Fibroblast of pulmonary artery (primary cell): Measurements from ENCODE around the gene GPR63.
A peak's percentile ranks its signal among the peaks of the same experiment; 100 is the strongest.

Experiments used
- DNase-seq: peaks from one replicate; pipeline ENCODE4 v3.0.0-alpha.2; 2010; ENCODE audit warnings: low read depth
- H3K4me3 ChIP-seq: replicated peaks from 2 replicates; pipeline ENCODE4 v1.5.1; 2011; ENCODE audit warnings: low read depth, mild to moderate bottlenecking, control low read depth, low read length, moderate library complexity
- CTCF ChIP-seq: IDR thresholded peaks from 2 replicates; pipeline ENCODE4 v1.5.1; 2011; ENCODE audit warnings: mild to moderate bottlenecking, control low read depth, low read length, inconsistent platforms; ENCODE audit errors: missing control alignments

GPR63 gene

GRCh38 chr6:96809119-96809518 is 28.2 kb downstream of the GPR63 start:
- no peak for TF ChIP-seq CTCF
- DNase-seq, result peak; percentile 26

GRCh38 chr6:96803106-96803481 is 34.2 kb downstream of the GPR63 start:
- TF ChIP-seq CTCF, result no peak
- DNase-seq, result no peak
- H3K4me3 ChIP-seq, result no peak overlapping the region

More at GRCh38 chr6:96809119-96809518, 28.2 kb downstream of the GPR63 start:
- H3K4me3 ChIP-seq, result no peak overlapping the region

- TF ChIP-seq CTCF, result no peak
- no peak for DNase-seq
- no peak overlapping the region for H3K4me3 ChIP-seq
These were observed 41.8 kb downstream of the GPR63 start for GRCh38 chr6:96795481-96795880.

GRCh38 chr6:96794980-96795379 is 42.3 kb downstream of the GPR63 start:
- no peak overlapping the region for H3K4me3 ChIP-seq
- TF ChIP-seq CTCF, result no peak
- peak; percentile 68 for DNase-seq

GRCh38 chr6:96792561-96793190 is 44.6 kb downstream of the GPR63 start:
- DNase-seq, result no peak
- no peak overlapping the region for H3K4me3 ChIP-seq
- no peak for TF ChIP-seq CTCF

GRCh38 chr6:96789871-96790270 is 47.4 kb downstream of the GPR63 start:
- TF ChIP-seq CTCF, result no peak
- no peak for DNase-seq
- no peak overlapping the region for H3K4me3 ChIP-seq
